CD8-positive, alpha-beta memory T cell (primary cell): Measurements from ENCODE around the gene SLC9A2. TPM values are rescaled to one million over a fixed set of nuclear protein-coding genes. Genes with fewer than 3 reads are reported as not detected.

Source experiments
- CTCF ChIA-PET: fragments of 350-600 bp; sonication (Branson Sonifier 250); formaldehyde crosslinking; loops from one replicate; lab custom pipeline; 2021; ENCODE audit warnings: antibody characterized with exemption; lab: Charles Lee
- POLR2A ChIA-PET: fragments of 350-600 bp; sonication (Branson Sonifier 250); formaldehyde crosslinking; loops from one replicate; lab custom pipeline; 2021; ENCODE audit warnings: antibody characterized with exemption; lab: Charles Lee
- DNase-seq, 5 donors: peaks; one replicate each; pipeline versions ENCODE4 v3.0.0 to v3.0.0-alpha.2; 2020 to 2022; ENCODE audit warnings: mixed read lengths in 1 of 5
- H3K27ac ChIP-seq: one replicate; pipeline ENCODE4 v1.7.0; 2013; ENCODE audit warnings: low read depth, mild to moderate bottlenecking, low read length, moderate library complexity
- H3K27me3 ChIP-seq: 2 replicates; pipeline ENCODE4 v1.7.0; 2013; ENCODE audit warnings: low read length, mild to moderate bottlenecking; ENCODE audit not compliant: insufficient read depth, poor library complexity, severe bottlenecking
- H3K36me3 ChIP-seq: 2 replicates; pipeline ENCODE4 v1.7.0; 2013; ENCODE audit warnings: mild to moderate bottlenecking, low read length, moderate library complexity; ENCODE audit not compliant: insufficient read depth
- H3K4me1 ChIP-seq: 2 replicates; pipeline ENCODE4 v1.7.0; 2013; ENCODE audit warnings: mild to moderate bottlenecking, low read length, moderate library complexity; ENCODE audit not compliant: insufficient read depth
- H3K4me3 ChIP-seq: 2 replicates; pipeline ENCODE4 v1.7.0; 2013; ENCODE audit warnings: mild to moderate bottlenecking, low read length
- H3K9me3 ChIP-seq: 2 replicates; pipeline ENCODE4 v1.7.0; 2013; ENCODE audit warnings: mild to moderate bottlenecking, low read length
- H3K27ac Mint-ChIP-seq, 8 donors: one replicate each; pipeline ENCODE4 v1.8.0; 2020 to 2021; ENCODE audit warnings: mixed read lengths in 8 of 8, mild to moderate bottlenecking in 6 of 8, inconsistent platforms in 3 of 8, moderate library complexity in 3 of 8
- H3K27me3 Mint-ChIP-seq, 2 donors: one replicate each; pipeline ENCODE4 v1.8.0; 2020 to 2021; ENCODE audit warnings: mixed read lengths in 2 of 2, mild to moderate bottlenecking in 1 of 2, moderate library complexity in 1 of 2
- H3K36me3 Mint-ChIP-seq, 3 donors: one replicate each; pipeline ENCODE4 v1.8.0; 2020 to 2021; ENCODE audit warnings: mixed read lengths in 3 of 3, inconsistent platforms in 1 of 3, mild to moderate bottlenecking in 1 of 3
- H3K4me1 Mint-ChIP-seq, 3 donors: one replicate each; pipeline ENCODE4 v1.8.0; 2020 to 2021; ENCODE audit warnings: mixed read lengths in 3 of 3, inconsistent platforms in 1 of 3, mild to moderate bottlenecking in 1 of 3
- H3K4me3 Mint-ChIP-seq, 7 donors: one replicate each; pipeline ENCODE4 v1.8.0; 2020 to 2021; ENCODE audit warnings: mixed read lengths in 7 of 7, mild to moderate bottlenecking in 6 of 7, moderate library complexity in 4 of 7, inconsistent platforms in 2 of 7
- H3K9me3 Mint-ChIP-seq, 5 donors: one replicate each; pipeline ENCODE4 v1.8.0; 2020 to 2022; ENCODE audit warnings: mixed read lengths in 5 of 5, mild to moderate bottlenecking in 3 of 5, moderate library complexity in 2 of 5, inconsistent platforms in 1 of 5
- polyA plus RNA-seq: library from polyadenylated mRNA; unstranded; fragments of 300-500 nt; fragmentation: Illumina TruSeq; gene quantifications from one replicate; pipeline ENCODE4 v1.2.3, GENCODE V29; 2021
- total RNA-seq, 2 experiments: library from RNA; stranded (reverse); gene quantifications; one replicate each; pipeline ENCODE4 v1.2.3, GENCODE V29; 2021

SLC9A2 gene
- total and polyA plus RNA-seq, 3 experiments from 2014 or later, result not detected

DNA sequence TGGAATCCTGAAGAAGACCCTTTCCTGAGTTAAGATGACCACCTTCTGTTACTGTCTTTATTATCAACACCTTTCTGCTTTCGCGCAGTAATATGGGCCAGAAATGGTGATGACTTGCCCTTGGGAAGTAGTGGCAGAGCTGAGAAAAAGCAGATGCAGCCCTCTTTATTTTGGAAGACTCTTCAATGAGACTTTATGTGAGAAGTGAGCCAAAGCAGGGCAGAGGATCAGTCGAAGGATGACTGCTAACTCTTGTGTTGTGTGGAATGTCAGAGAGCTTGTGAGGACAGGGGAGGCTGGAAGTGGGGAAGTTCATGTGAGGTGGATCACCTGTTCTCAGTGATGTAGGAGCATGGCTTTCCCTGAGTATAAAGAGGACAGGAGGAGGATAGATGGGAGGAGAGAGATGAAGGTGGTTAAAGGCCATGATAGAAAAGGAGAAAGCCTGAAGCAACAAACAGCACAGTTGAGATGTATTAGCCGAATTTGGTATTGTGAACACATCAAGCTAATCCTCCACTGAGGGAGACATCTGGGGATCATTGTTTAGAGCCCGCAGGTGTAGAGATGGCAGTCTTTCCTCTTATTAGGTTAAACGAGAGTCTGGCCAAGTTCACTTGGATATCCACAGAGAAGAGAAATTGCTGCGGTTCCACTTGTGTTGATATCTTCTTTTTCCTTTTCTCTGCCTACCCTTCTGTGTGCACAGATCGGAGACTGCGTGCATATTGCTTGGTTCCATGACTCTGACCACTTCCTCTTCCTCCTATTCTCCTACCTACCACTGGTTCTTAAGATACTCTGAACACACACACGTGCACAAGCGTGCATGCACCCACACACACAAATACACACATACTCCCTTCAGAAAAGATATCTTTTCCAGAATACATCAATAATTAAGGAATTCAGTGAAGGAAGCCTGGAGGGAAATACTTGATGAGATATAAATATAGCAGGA is 67.4 kb downstream of the SLC9A2 start:
- H3K27me3 Mint-ChIP-seq, result peaks cover 0 to 19% of the 10 kb centered on the region in 2 donors
- H3K4me3 ChIP-seq, result no peak overlapping the region
- peaks cover 7% of the 10 kb centered on the region for H3K4me1 ChIP-seq
- H3K36me3 Mint-ChIP-seq, result no peaks in the 10 kb centered on the region
- H3K9me3 ChIP-seq, result no peaks in the 10 kb centered on the region
- H3K4me1 Mint-ChIP-seq, result no peaks in the 10 kb centered on the region
- H3K27ac Mint-ChIP-seq, result no peak overlapping the region
- H3K27me3 ChIP-seq, result no peaks in the 10 kb centered on the region
- DNase-seq, result no peak
- H3K9me3 Mint-ChIP-seq, result no peaks in the 10 kb centered on the region
- ChIA-PET CTCF (interaction anchor here (0.9 kb wide), 1 partner anchor 9 kb away, joined by 3 read pairs; no protein-coding TSS in a partner anchor), POLR2A (no interaction called here)
- H3K27ac ChIP-seq, result no peak overlapping the region
- no peak overlapping the region for H3K4me3 Mint-ChIP-seq
- H3K36me3 ChIP-seq, result no peaks in the 10 kb centered on the region

DNA sequence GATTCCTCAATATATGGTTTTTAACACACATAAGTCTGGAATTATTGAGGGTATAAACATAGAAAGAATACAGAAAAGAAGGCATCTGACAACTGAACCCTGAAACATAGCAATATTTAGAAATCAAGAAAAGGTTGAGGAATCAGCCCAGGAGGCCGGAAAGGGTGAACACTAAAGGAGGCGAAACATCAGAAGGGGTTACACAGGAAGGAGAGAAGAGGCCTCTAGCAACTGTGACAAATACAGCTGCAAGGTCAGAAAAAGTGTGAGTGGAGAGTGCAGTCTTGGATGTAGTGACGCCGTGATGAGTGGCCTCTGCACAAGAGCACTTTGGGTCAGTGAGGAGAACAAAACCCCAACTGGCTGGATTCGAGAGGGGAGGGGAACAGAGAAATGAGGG is 70.7 kb downstream of the SLC9A2 start:
- CTCF ChIA-PET, result no interaction called here
- Histone ChIP-seq H3K27me3 (no peaks in the 10 kb centered on the region), H3K4me3 (no peak overlapping the region), H3K36me3 (no peaks in the 10 kb centered on the region), H3K4me1 (peaks cover 7% of the 10 kb centered on the region), H3K9me3 (no peaks in the 10 kb centered on the region), H3K27ac (no peak overlapping the region)
- Mint-ChIP-seq H3K27ac (no peak overlapping the region), H3K4me1 (no peaks in the 10 kb centered on the region), H3K36me3 (no peaks in the 10 kb centered on the region), H3K27me3 (peaks cover 1 to 15% of the 10 kb centered on the region in 2 donors), H3K9me3 (no peaks in the 10 kb centered on the region), H3K4me3 (no peak overlapping the region)
- POLR2A ChIA-PET, result no interaction called here
- DNase-seq, result no peak

GRCh38 chr2:102696463-102696862 is 77.1 kb downstream of the SLC9A2 start:
- POLR2A ChIA-PET, result no interaction called here
- no peaks in the 10 kb centered on the region for H3K9me3 Mint-ChIP-seq
- CTCF ChIA-PET, result interaction anchor here (0.9 kb wide), 1 partner anchor 10 kb away, joined by 3 read pairs; no protein-coding TSS in a partner anchor

GRCh38 chr2:102698369-102699111 is 79.2 kb downstream of the SLC9A2 start:
- no peak overlapping the region for H3K27ac Mint-ChIP-seq
- H3K9me3 ChIP-seq, result no peaks in the 10 kb centered on the region
- no peaks in the 10 kb centered on the region for H3K4me1 ChIP-seq
- no peaks in the 10 kb centered on the region for H3K4me1 Mint-ChIP-seq
- CTCF ChIA-PET, result no interaction called here
- peaks cover 2 to 6% of the 10 kb centered on the region in 2 donors for H3K27me3 Mint-ChIP-seq
- POLR2A ChIA-PET, result no interaction called here
- DNase-seq, result no peak
- H3K9me3 Mint-ChIP-seq, result no peaks in the 10 kb centered on the region
- H3K36me3 Mint-ChIP-seq, result no peaks in the 10 kb centered on the region
- H3K27ac ChIP-seq, result no peak overlapping the region
- H3K27me3 ChIP-seq, result no peaks in the 10 kb centered on the region
- no peak overlapping the region for H3K4me3 ChIP-seq
- no peak overlapping the region for H3K4me3 Mint-ChIP-seq
- no peaks in the 10 kb centered on the region for H3K36me3 ChIP-seq

More at GRCh38 chr2:102696463-102696862, 77.1 kb downstream of the SLC9A2 start:
- Histone ChIP-seq H3K4me1 (no peaks in the 10 kb centered on the region), H3K36me3 (no peaks in the 10 kb centered on the region), H3K9me3 (no peaks in the 10 kb centered on the region), H3K27ac (no peak overlapping the region), H3K4me3 (no peak overlapping the region), H3K27me3 (no peaks in the 10 kb centered on the region)
- Mint-ChIP-seq H3K36me3 (no peaks in the 10 kb centered on the region), H3K4me3 (no peak overlapping the region), H3K27ac (no peak overlapping the region), H3K4me1 (no peaks in the 10 kb centered on the region), H3K27me3 (peaks cover 6% of the 10 kb centered on the region in 2 donors)
- DNase-seq, result no peak

GRCh38 chr2:102703305-102703704 is 84.0 kb downstream of the SLC9A2 start:
- H3K36me3 ChIP-seq, result no peaks in the 10 kb centered on the region
- no peak overlapping the region for H3K4me3 ChIP-seq
- H3K27me3 ChIP-seq, result no peaks in the 10 kb centered on the region
- no peaks in the 10 kb centered on the region for H3K4me1 ChIP-seq
- H3K27ac ChIP-seq, result no peak overlapping the region
- peaks cover 5 to 10% of the 10 kb centered on the region in 2 donors for H3K27me3 Mint-ChIP-seq
- no peak overlapping the region for H3K4me3 Mint-ChIP-seq
- DNase-seq, result no peak
- H3K27ac Mint-ChIP-seq, result no peak overlapping the region
- H3K4me1 Mint-ChIP-seq, result no peaks in the 10 kb centered on the region
- CTCF ChIA-PET, result no interaction called here
- no peaks in the 10 kb centered on the region for H3K36me3 Mint-ChIP-seq
- H3K9me3 ChIP-seq, result no peaks in the 10 kb centered on the region
- POLR2A ChIA-PET, result no interaction called here
- no peaks in the 10 kb centered on the region for H3K9me3 Mint-ChIP-seq

GRCh38 chr2:102703748-102704147 is 84.4 kb downstream of the SLC9A2 start:
- DNase-seq, result no peak

GRCh38 chr2:102704531-102704930 is 85.2 kb downstream of the SLC9A2 start:
- H3K4me1 Mint-ChIP-seq, result no peaks in the 10 kb centered on the region
- no peaks in the 10 kb centered on the region for H3K36me3 ChIP-seq
- no peaks in the 10 kb centered on the region for H3K4me1 ChIP-seq
- ChIA-PET CTCF (no interaction called here), POLR2A (no interaction called here)
- no peak overlapping the region for H3K27ac Mint-ChIP-seq
- no peaks in the 10 kb centered on the region for H3K36me3 Mint-ChIP-seq
- H3K4me3 ChIP-seq, result no peak overlapping the region
- H3K4me3 Mint-ChIP-seq, result no peak overlapping the region
- H3K27ac ChIP-seq, result no peak overlapping the region
- no peak for DNase-seq
- no peaks in the 10 kb centered on the region for H3K27me3 ChIP-seq
- no peaks in the 10 kb centered on the region for H3K9me3 Mint-ChIP-seq
- H3K27me3 Mint-ChIP-seq, result peaks cover 4 to 13% of the 10 kb centered on the region in 2 donors
- H3K9me3 ChIP-seq, result no peaks in the 10 kb centered on the region

More at GRCh38 chr2:102703748-102704147, 84.4 kb downstream of the SLC9A2 start:
- no peak overlapping the region for H3K27ac Mint-ChIP-seq
- Histone ChIP-seq H3K27ac (no peak overlapping the region), H3K36me3 (no peaks in the 10 kb centered on the region), H3K4me3 (no peak overlapping the region), H3K9me3 (no peaks in the 10 kb centered on the region), H3K4me1 (no peaks in the 10 kb centered on the region), H3K27me3 (no peaks in the 10 kb centered on the region)
- peaks cover 5 to 13% of the 10 kb centered on the region in 2 donors for H3K27me3 Mint-ChIP-seq
- H3K4me3 Mint-ChIP-seq, result no peak overlapping the region
- ChIA-PET POLR2A (no interaction called here), CTCF (no interaction called here)
- H3K36me3 Mint-ChIP-seq, result no peaks in the 10 kb centered on the region
- no peaks in the 10 kb centered on the region for H3K9me3 Mint-ChIP-seq
- H3K4me1 Mint-ChIP-seq, result no peaks in the 10 kb centered on the region
